ENCODE data around the gene MEGF8. TPM values are rescaled to one million over a fixed set of nuclear protein-coding genes. Genes with fewer than 3 reads are reported as not detected.
A peak's percentile ranks its signal among the peaks of the same experiment; 100 is the strongest.

MEGF8 gene
- total and polyA plus RNA-seq, 10 of the 15 experiments (the other 5 are each of a cell fraction or from before 2014, with no cell fraction given) = 0.43 to 12.8 (median 2.7) TPM

- peak overlapping the region; percentile 55; the same call in 1 of the 2 replicates for H3K4me2 ChIP-seq (ENCODE audit: control insufficient read depth, insufficient read depth)
- H3K4me1 ChIP-seq (ENCODE audit: control insufficient read depth, insufficient read depth, low read length) = peaks cover 9% of the 10 kb centered on the region
- TF ChIP-seq POLR2AphosphoS2 (IDR thresholded peaks at IDR 0.05; ENCODE audit: low read depth, low read length) = no peak
- no peak for TF ChIP-seq SMAD5 (IDR thresholded peaks at IDR 0.05; ENCODE audit: low read depth)
- no peak for TF ChIP-seq RBBP5 (conservative IDR thresholded peaks at IDR 0.05)
- no peak for TF ChIP-seq YBX1 (IDR thresholded peaks at IDR 0.05)
- no peak for TF ChIP-seq WRNIP1 (IDR thresholded peaks at IDR 0.05; ENCODE audit: borderline replicate concordance, low read depth, low read length)
- TF ChIP-seq RFX5 (IDR thresholded peaks at IDR 0.05; ENCODE audit: low read depth, low read length) = no peak
- TF ChIP-seq SREBF1 (IDR thresholded peaks at IDR 0.05; ENCODE audit: low read length) = no peak
- no peak for TF ChIP-seq CREM (IDR thresholded peaks at IDR 0.05; ENCODE audit: low read depth)
- TF ChIP-seq MLLT1 (IDR thresholded peaks at IDR 0.05) = no peak
- TF ChIP-seq ZBTB33 (IDR thresholded peaks at IDR 0.05) = no peak
- no peaks in the 10 kb centered on the region for H3K79me2 ChIP-seq (ENCODE audit: control insufficient read depth, insufficient read depth, low read length)
- ChIA-PET CTCF (interaction anchor here (2.4 kb wide), 1 partner anchor 16 kb away, joined by 5 read pairs; no protein-coding TSS in a partner anchor), RAD21 (ENCODE audit: unreplicated experiment) (no interaction called here), POLR2A (no interaction called here), SMC1A (ENCODE audit: uncharacterized antibody, unreplicated experiment) (no interaction called here)
- BruUV-seq (replicated peaks) = no TSS peak
- no peak overlapping the region for H3K9ac ChIP-seq (ENCODE audit: control insufficient read depth, insufficient read depth, low read length)
- H3K27me3 ChIP-seq (replicated peaks in 1 of 2; ENCODE audit: control insufficient read depth in 2 of 2, insufficient read depth in 2 of 2, low read length in 1 of 2) = peaks cover 4 to 9% of the 10 kb centered on the region in 2 experiments; a peak in 3 of 4 replicates
- intact Hi-C loops (cut with micrococcal nuclease; ENCODE audit: unreplicated experiment) = no loop called here
- H2AFZ ChIP-seq (ENCODE audit: control insufficient read depth, low read depth, low read length) = no peak overlapping the region
- no peaks in the 10 kb centered on the region for H3K9me3 ChIP-seq (replicated peaks; ENCODE audit: control insufficient read depth, insufficient read depth, low read length)
- H3K27ac ChIP-seq (ENCODE audit: control insufficient read depth, insufficient read depth) = no peak overlapping the region
- no peaks in the 10 kb centered on the region for H4K20me1 ChIP-seq (ENCODE audit: control insufficient read depth, insufficient read depth)
- ATAC-seq (no peak), FAIRE-seq (no peak), DNase-seq (ENCODE audit: low read depth, low spot score) (no peak)
- 21% methylated on average over 25 of the region's 26 CpGs for WGBS (ENCODE audit: insufficient coverage, insufficient replicate concordance, low lambda C conversion rate, missing lambda C conversion rate)
- no peaks in the 10 kb centered on the region for H3K36me3 ChIP-seq (ENCODE audit: control insufficient read depth in 2 of 2, insufficient read depth in 2 of 2, low read length in 1 of 2)
- no peak overlapping the region for H3K4me3 ChIP-seq
- in situ Hi-C loops (cut with MboI) = no loop called here
Observed at GRCh38 chr19:42313840-42314755, 11.3 kb upstream of the MEGF8 start.

Data from GM12878 (cell line).